Activated CD4-positive, alpha-beta memory T cell treated with anti-CD3 and anti-CD28 coated beads, Interleukin-2, amount 10 ng/mL, durations not matched to agents 7 days and 5 days (primary cell): ENCODE results near the gene IP6K3. TPM values are rescaled to one million over a fixed set of nuclear protein-coding genes. Genes with fewer than 3 reads are reported as not detected.

ENCODE experiments used
- CTCF ChIA-PET: fragments of 350-600 bp; sonication (Branson Sonifier 250); formaldehyde crosslinking; loops from one replicate; lab custom pipeline; 2021; ENCODE audit warnings: antibody characterized with exemption, inconsistent platforms; lab: Charles Lee
- POLR2A ChIA-PET: fragments of 350-600 bp; sonication (Branson Sonifier 250); formaldehyde crosslinking; loops from one replicate; lab custom pipeline; 2021; ENCODE audit warnings: antibody characterized with exemption; lab: Charles Lee
- DNase-seq: peaks from one replicate; pipeline ENCODE4 v3.0.0-alpha.2; 2020
- H3K27ac Mint-ChIP-seq: one replicate; pipeline ENCODE4 v1.8.0; 2021; ENCODE audit warnings: mild to moderate bottlenecking, mixed read lengths
- H3K27me3 Mint-ChIP-seq: one replicate; pipeline ENCODE4 v1.8.0; 2021; ENCODE audit warnings: mixed read lengths
- H3K36me3 Mint-ChIP-seq: one replicate; pipeline ENCODE4 v1.8.0; 2021; ENCODE audit warnings: low read depth, mixed read lengths
- H3K4me1 Mint-ChIP-seq: one replicate; pipeline ENCODE4 v1.8.0; 2021; ENCODE audit warnings: mixed read lengths
- H3K4me3 Mint-ChIP-seq: one replicate; pipeline ENCODE4 v1.8.0; 2021; ENCODE audit warnings: mild to moderate bottlenecking, mixed read lengths
- H3K9me3 Mint-ChIP-seq: one replicate; pipeline ENCODE4 v1.8.0; 2021; ENCODE audit warnings: mixed read lengths
- total RNA-seq, 2 experiments: library from RNA; stranded (reverse); gene quantifications; one replicate each; pipeline ENCODE4 v1.2.3, GENCODE V29; 2021

The IP6K3 gene
- total RNA-seq, 2 experiments from 2014 or later, result not detected

GRCh38 chr6:33742092-33742491 lies 4.6 kb downstream of the IP6K3 start:
- no peak for DNase-seq
- ChIA-PET CTCF (no interaction called here), POLR2A (no interaction called here)
- Mint-ChIP-seq H3K27me3 (peaks cover 21% of the 10 kb centered on the region), H3K9me3 (no peaks in the 10 kb centered on the region), H3K4me3 (no peak overlapping the region), H3K36me3 (no peaks in the 10 kb centered on the region), H3K4me1 (no peaks in the 10 kb centered on the region), H3K27ac (no peak overlapping the region)

- no peak overlapping the region for H3K27ac Mint-ChIP-seq
- H3K27me3 Mint-ChIP-seq, result peaks cover 21% of the 10 kb centered on the region
- no peaks in the 10 kb centered on the region for H3K9me3 Mint-ChIP-seq
- ChIA-PET CTCF (no interaction called here), POLR2A (no interaction called here)
- no peak overlapping the region for H3K4me3 Mint-ChIP-seq
- no peaks in the 10 kb centered on the region for H3K4me1 Mint-ChIP-seq
- no peaks in the 10 kb centered on the region for H3K36me3 Mint-ChIP-seq
- no peak for DNase-seq
These were observed 5.9 kb downstream of the IP6K3 start for GRCh38 chr6:33740794-33741193.

- no peak for DNase-seq
- CTCF ChIA-PET, result no interaction called here
- peaks cover 19% of the 10 kb centered on the region for H3K27me3 Mint-ChIP-seq
These were observed 6.5 kb downstream of the IP6K3 start for GRCh38 chr6:33740204-33740608.

GRCh38 chr6:33739571-33739970 lies 7.1 kb downstream of the IP6K3 start:
- Mint-ChIP-seq H3K27ac (no peak overlapping the region), H3K36me3 (no peaks in the 10 kb centered on the region), H3K4me1 (no peaks in the 10 kb centered on the region), H3K9me3 (no peaks in the 10 kb centered on the region), H3K4me3 (no peak overlapping the region), H3K27me3 (peaks cover 19% of the 10 kb centered on the region)
- ChIA-PET POLR2A (interaction anchor here (0.6 kb wide), 1 partner anchor 1993 kb away, joined by 3 read pairs; no protein-coding TSS in a partner anchor), CTCF (no interaction called here)
- no peak for DNase-seq

More at GRCh38 chr6:33740204-33740608, 6.5 kb downstream of the IP6K3 start:
- POLR2A ChIA-PET, result no interaction called here
- Mint-ChIP-seq H3K36me3 (no peaks in the 10 kb centered on the region), H3K4me1 (no peaks in the 10 kb centered on the region), H3K4me3 (no peak overlapping the region), H3K9me3 (no peaks in the 10 kb centered on the region), H3K27ac (no peak overlapping the region)

GRCh38 chr6:33738879-33739278 lies 7.8 kb downstream of the IP6K3 start:
- Mint-ChIP-seq H3K4me1 (no peaks in the 10 kb centered on the region), H3K4me3 (no peak overlapping the region), H3K27ac (no peak overlapping the region), H3K9me3 (no peaks in the 10 kb centered on the region), H3K27me3 (peaks cover 14% of the 10 kb centered on the region), H3K36me3 (no peaks in the 10 kb centered on the region)
- CTCF ChIA-PET, result no interaction called here
- POLR2A ChIA-PET, result interaction anchor here (0.6 kb wide), 1 partner anchor 1993 kb away, joined by 3 read pairs; no protein-coding TSS in a partner anchor
- DNase-seq, result no peak

- ChIA-PET POLR2A (no interaction called here), CTCF (interaction anchor here (1.2 kb wide), 1 partner anchor 27 kb away, joined by 5 read pairs; the partner anchor contains the start of gene UQCC2)
These were observed 8.6 kb downstream of the IP6K3 start for GRCh38 chr6:33738153-33738552.

GRCh38 chr6:33737267-33738026 lies 9.3 kb downstream of the IP6K3 start:
- H3K9me3 Mint-ChIP-seq, result no peaks in the 10 kb centered on the region
- H3K27me3 Mint-ChIP-seq, result peaks cover 3% of the 10 kb centered on the region
- H3K4me3 Mint-ChIP-seq, result no peak overlapping the region
- ChIA-PET CTCF (interaction anchor here (1.2 kb wide), 1 partner anchor 26 kb away, joined by 5 read pairs; the partner anchor contains the start of gene UQCC2), POLR2A (no interaction called here)
- no peaks in the 10 kb centered on the region for H3K36me3 Mint-ChIP-seq
- DNase-seq, result no peak
- no peaks in the 10 kb centered on the region for H3K4me1 Mint-ChIP-seq
- H3K27ac Mint-ChIP-seq, result no peak overlapping the region

More at GRCh38 chr6:33738153-33738552, 8.6 kb downstream of the IP6K3 start:
- no peak overlapping the region for H3K27ac Mint-ChIP-seq
- no peak for DNase-seq
- peaks cover 9% of the 10 kb centered on the region for H3K27me3 Mint-ChIP-seq
- no peaks in the 10 kb centered on the region for H3K4me1 Mint-ChIP-seq
- no peaks in the 10 kb centered on the region for H3K9me3 Mint-ChIP-seq
- H3K36me3 Mint-ChIP-seq, result no peaks in the 10 kb centered on the region
- no peak overlapping the region for H3K4me3 Mint-ChIP-seq

- H3K9me3 Mint-ChIP-seq, result no peaks in the 10 kb centered on the region
- ChIA-PET CTCF (interaction anchor here (1.8 kb wide), 1 partner anchor 24 kb away, joined by 7 read pairs; the partner anchor contains the start of gene UQCC2), POLR2A (no interaction called here)
- H3K27ac Mint-ChIP-seq, result no peak overlapping the region
- no peak for DNase-seq
- H3K4me1 Mint-ChIP-seq, result no peaks in the 10 kb centered on the region
- no peaks in the 10 kb centered on the region for H3K36me3 Mint-ChIP-seq
- H3K27me3 Mint-ChIP-seq, result no peaks in the 10 kb centered on the region
- H3K4me3 Mint-ChIP-seq, result no peak overlapping the region
These were observed 11.5 kb downstream of the IP6K3 start for GRCh38 chr6:33735216-33735615.

GRCh38 chr6:33733709-33734007 lies 13.0 kb downstream of the IP6K3 start:
- Mint-ChIP-seq H3K36me3 (no peaks in the 10 kb centered on the region), H3K9me3 (no peaks in the 10 kb centered on the region), H3K4me3 (no peak overlapping the region), H3K27me3 (no peaks in the 10 kb centered on the region), H3K4me1 (no peaks in the 10 kb centered on the region), H3K27ac (no peak overlapping the region)
- CTCF ChIA-PET, result no interaction called here
- POLR2A ChIA-PET, result no interaction called here
- no peak for DNase-seq

- H3K9me3 Mint-ChIP-seq, result no peaks in the 10 kb centered on the region
- H3K4me1 Mint-ChIP-seq, result no peaks in the 10 kb centered on the region
- no peak for DNase-seq
- H3K36me3 Mint-ChIP-seq, result no peaks in the 10 kb centered on the region
- H3K4me3 Mint-ChIP-seq, result no peak overlapping the region
- POLR2A ChIA-PET, result no interaction called here
- no peaks in the 10 kb centered on the region for H3K27me3 Mint-ChIP-seq
- CTCF ChIA-PET, result interaction anchor here (0.9 kb wide), 1 partner anchor 11 kb away, joined by 3 read pairs; no protein-coding TSS in a partner anchor
- H3K27ac Mint-ChIP-seq, result no peak overlapping the region
These were observed 13.6 kb downstream of the IP6K3 start for GRCh38 chr6:33732817-33733708.

GRCh38 chr6:33732385-33732784 lies 14.3 kb downstream of the IP6K3 start:
- ChIA-PET POLR2A (no interaction called here), CTCF (interaction anchor here (0.9 kb wide), 1 partner anchor 11 kb away, joined by 3 read pairs; no protein-coding TSS in a partner anchor)
- no peak for DNase-seq
- Mint-ChIP-seq H3K27ac (no peak overlapping the region), H3K36me3 (no peaks in the 10 kb centered on the region), H3K4me1 (no peaks in the 10 kb centered on the region), H3K4me3 (no peak overlapping the region), H3K9me3 (no peaks in the 10 kb centered on the region), H3K27me3 (no peaks in the 10 kb centered on the region)

- no peaks in the 10 kb centered on the region for H3K27me3 Mint-ChIP-seq
- H3K9me3 Mint-ChIP-seq, result no peaks in the 10 kb centered on the region
- DNase-seq, result no peak
- H3K4me3 Mint-ChIP-seq, result no peak overlapping the region
- no peaks in the 10 kb centered on the region for H3K36me3 Mint-ChIP-seq
- ChIA-PET POLR2A (no interaction called here), CTCF (no interaction called here)
- no peak overlapping the region for H3K27ac Mint-ChIP-seq
- no peaks in the 10 kb centered on the region for H3K4me1 Mint-ChIP-seq
These were observed 14.9 kb downstream of the IP6K3 start for GRCh38 chr6:33731751-33732282.

GRCh38 chr6:33731035-33731434 lies 15.7 kb downstream of the IP6K3 start:
- Mint-ChIP-seq H3K9me3 (no peaks in the 10 kb centered on the region), H3K4me1 (no peaks in the 10 kb centered on the region), H3K4me3 (no peak overlapping the region), H3K27me3 (peaks cover 4% of the 10 kb centered on the region), H3K36me3 (no peaks in the 10 kb centered on the region), H3K27ac (no peak overlapping the region)
- CTCF ChIA-PET, result no interaction called here
- POLR2A ChIA-PET, result no interaction called here
- DNase-seq, result no peak
